OCI-LY7 (cell line): ENCODE data around the gene PLPP4. TPM values are rescaled to one million over a fixed set of nuclear protein-coding genes. Genes with fewer than 3 reads are reported as not detected.

ENCODE experiments used
- BruUV-seq: library from RNA; stranded (reverse); fragments of 400-500 nt; replicated peaks from 2 replicates; lab custom pipeline; 2021; lab: Mats Ljungman, UMichigan
- CTCF ChIA-PET: fragments of 300-600 bp; sonication (Branson Sonifier 250); formaldehyde crosslinking; loops from one replicate; lab custom pipeline; 2022; ENCODE audit warnings: antibody characterized with exemption; ENCODE audit not compliant: unreplicated experiment; lab: Charles Lee
- POLR2A ChIA-PET: fragments of 300-600 bp; sonication (Branson Sonifier 250); formaldehyde crosslinking; loops from one replicate; lab custom pipeline; 2022; ENCODE audit warnings: antibody characterized with exemption; lab: Charles Lee
- DNase-seq: peaks from one replicate; pipeline ENCODE4 v3.0.0-alpha.2; 2015; ENCODE audit warnings: low spot score
- H2AFZ ChIP-seq: fragments of 200-600 bp; sonication (generic), shearing (Covaris generic); 2 replicates; pipeline ENCODE4 v1.6.1; 2014; ENCODE audit warnings: mild to moderate bottlenecking, antibody characterized with exemption, low read length, moderate library complexity
- H3K27ac ChIP-seq: fragments of 200-600 bp; sonication (generic); 2 replicates; pipeline ENCODE4 v1.5.1; 2014; ENCODE audit warnings: mixed run types, low read depth, mild to moderate bottlenecking, moderate library complexity, low read length, inconsistent platforms; ENCODE audit not compliant: poor library complexity, severe bottlenecking
- H3K36me3 ChIP-seq: fragments of 200-600 bp; sonication (generic); 2 replicates; pipeline ENCODE4 v1.6.1; 2014; ENCODE audit warnings: mild to moderate bottlenecking, antibody characterized with exemption, low read length, moderate library complexity, mixed read lengths; ENCODE audit not compliant: insufficient read depth
- H3K4me1 ChIP-seq: fragments of 200-600 bp; sonication (generic); 2 replicates; pipeline ENCODE4 v1.5.1; 2014; ENCODE audit warnings: mild to moderate bottlenecking, low read length; ENCODE audit not compliant: insufficient read depth, poor library complexity, severe bottlenecking
- H3K4me2 ChIP-seq: fragments of 200-600 bp; sonication (generic); 2 replicates; pipeline ENCODE4 v1.6.1; 2014; ENCODE audit warnings: mild to moderate bottlenecking, low read length
- H3K4me3 ChIP-seq: fragments of 200-600 bp; sonication (generic); 2 replicates; pipeline ENCODE4 v1.5.1; 2014; ENCODE audit warnings: mild to moderate bottlenecking, low read depth, low read length; ENCODE audit not compliant: poor library complexity, severe bottlenecking
- H3K79me2 ChIP-seq: fragments of 200-600 bp; sonication (generic); 2 replicates; pipeline ENCODE4 v1.6.1; 2016; ENCODE audit warnings: low read depth, mild to moderate bottlenecking, low read length, moderate library complexity, mixed read lengths; ENCODE audit not compliant: insufficient read depth
- H3K9me2 ChIP-seq: fragments of 200-600 bp; sonication (generic); 2 replicates; pipeline ENCODE4 v1.6.1; 2016; ENCODE audit warnings: mild to moderate bottlenecking, low read length, mixed read lengths; ENCODE audit not compliant: insufficient read depth
- H3K9me3 ChIP-seq: fragments of 200-600 bp; sonication (generic); 2 replicates; pipeline ENCODE4 v1.6.1; 2014; ENCODE audit warnings: mild to moderate bottlenecking, mixed run types, low read length, mixed read lengths
- H4K20me1 ChIP-seq: fragments of 200-600 bp; sonication (generic); 2 replicates; pipeline ENCODE4 v1.6.1; 2014; ENCODE audit warnings: mild to moderate bottlenecking, antibody characterized with exemption, low read length, moderate library complexity, mixed read lengths; ENCODE audit not compliant: insufficient read depth
- CTCF ChIP-seq: fragments of 200-600 bp; sonication (generic); conservative IDR thresholded peaks from 2 replicates; pipeline ENCODE4 v1.5.1; 2014; ENCODE audit warnings: mild to moderate bottlenecking, antibody characterized with exemption, low read length, moderate library complexity, mixed read lengths
- EZH2phosphoT487 ChIP-seq: fragments of 200-600 bp; sonication (generic); IDR thresholded peaks from 2 replicates; pipeline ENCODE4 v1.6.1; 2018; ENCODE audit warnings: low read depth, borderline replicate concordance, mild to moderate bottlenecking, mixed run types, antibody characterized with exemption, low read length, moderate library complexity, mixed read lengths
- intact Hi-C: fragments of 100-400 bp; cut with micrococcal nuclease; formaldehyde crosslinking; loops from one replicate; pipeline ENCODE4 v1.10.0; 2022; ENCODE audit not compliant: unreplicated experiment
- total RNA-seq, 2 experiments: library from RNA; depleted of rRNA in 1 of 2; stranded (reverse); fragments of >200 nt in 1 of 2; shearing (Covaris generic) in 1 of 2; gene quantifications; 2 replicates each; pipeline ENCODE4 v1.2.3, GENCODE V29; 2014 to 2022

PLPP4 gene
- total RNA-seq, 2 experiments from 2014 or later = not detected

DNA sequence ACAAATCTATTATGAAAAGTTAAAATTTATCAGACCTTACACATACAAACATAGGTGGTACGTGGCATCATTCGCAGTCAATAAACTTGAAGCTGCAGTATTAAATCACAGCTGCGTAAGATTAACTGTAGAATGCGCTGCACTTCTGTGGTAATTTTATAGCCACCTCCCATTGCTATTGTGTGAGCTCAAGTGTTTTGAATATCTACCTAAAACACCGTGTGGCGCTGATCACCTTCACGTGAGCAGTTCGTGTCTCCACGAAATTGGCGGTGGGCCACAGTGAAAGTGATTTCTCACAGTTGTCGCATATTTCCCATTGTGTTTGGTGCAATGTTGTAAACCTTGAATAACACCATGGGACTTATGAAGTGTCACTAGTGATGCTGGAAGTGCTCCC, 102.8 kb downstream of the PLPP4 start:
- TF ChIP-seq CTCF = no peak
- TF ChIP-seq EZH2phosphoT487 = no peak
- POLR2A ChIA-PET = interaction anchor here (0.6 kb wide), 1 partner anchor 72 kb away, joined by 3 read pairs; no protein-coding TSS in a partner anchor
- Histone ChIP-seq H3K79me2 (no peaks in the 10 kb centered on the region), H3K9me2 (no peaks in the 10 kb centered on the region), H3K9me3 (no peaks in the 10 kb centered on the region), H3K4me2 (no peak overlapping the region), H4K20me1 (no peaks in the 10 kb centered on the region), H2AFZ (no peak overlapping the region), H3K4me1 (no peaks in the 10 kb centered on the region), H3K36me3 (no peaks in the 10 kb centered on the region), H3K27ac (no peak overlapping the region), H3K4me3 (no peak overlapping the region)
- CTCF ChIA-PET = no interaction called here
- intact Hi-C loops = no loop called here
- BruUV-seq = no TSS peak
- DNase-seq = no peak

GRCh38 chr10:120562956-120563355, 105.9 kb downstream of the PLPP4 start:
- ChIA-PET POLR2A (no interaction called here), CTCF (no interaction called here)
- H3K9me2 ChIP-seq = no peaks in the 10 kb centered on the region
- H4K20me1 ChIP-seq = no peaks in the 10 kb centered on the region
- no peak overlapping the region for H3K4me2 ChIP-seq
- H2AFZ ChIP-seq = no peak overlapping the region
- intact Hi-C loops = no loop called here
- H3K4me3 ChIP-seq = no peak overlapping the region
- BruUV-seq = no TSS peak
- no peaks in the 10 kb centered on the region for H3K9me3 ChIP-seq
- H3K79me2 ChIP-seq = no peaks in the 10 kb centered on the region
- no peaks in the 10 kb centered on the region for H3K36me3 ChIP-seq
- H3K27ac ChIP-seq = no peak overlapping the region
- DNase-seq = no peak
- TF ChIP-seq EZH2phosphoT487 = no peak
- TF ChIP-seq CTCF = no peak
- no peaks in the 10 kb centered on the region for H3K4me1 ChIP-seq

GRCh38 chr10:120570418-120570817, 113.4 kb downstream of the PLPP4 start:
- Histone ChIP-seq H3K9me3 (no peaks in the 10 kb centered on the region), H2AFZ (no peak overlapping the region), H3K4me2 (no peak overlapping the region), H3K36me3 (no peaks in the 10 kb centered on the region), H3K27ac (no peak overlapping the region), H3K79me2 (no peaks in the 10 kb centered on the region), H3K4me1 (no peaks in the 10 kb centered on the region), H3K4me3 (no peak overlapping the region), H4K20me1 (no peaks in the 10 kb centered on the region), H3K9me2 (no peaks in the 10 kb centered on the region)
- POLR2A ChIA-PET = no interaction called here
- BruUV-seq = no TSS peak
- DNase-seq = no peak
- intact Hi-C loops = no loop called here
- CTCF ChIA-PET = no interaction called here
- no peak for TF ChIP-seq EZH2phosphoT487
- no peak for TF ChIP-seq CTCF
